Measurements from ENCODE around the gene GH2.

GRCh38 chr17:63881935-63882601 is at the start of gene GH2:
- no peak for TF ChIP-seq LEF1 (IDR thresholded peaks at IDR 0.05; ENCODE audit: borderline replicate concordance)
- TF ChIP-seq SP1 (IDR thresholded peaks at IDR 0.05) = no peak
- no peak for TF ChIP-seq SUZ12 (IDR thresholded peaks at IDR 0.05)
- TF ChIP-seq BHLHE40 (IDR thresholded peaks at IDR 0.05; ENCODE audit: borderline replicate concordance) = no peak
- TF ChIP-seq ELF4 (IDR thresholded peaks at IDR 0.05) = no peak
